Measurements from ENCODE around the gene TMEM250. TPM values are rescaled to one million over a fixed set of nuclear protein-coding genes. Genes with fewer than 3 reads are reported as not detected.

The TMEM250 gene
- total RNA-seq, 1 donor from 2014 or later = 37.4 TPM

GRCh38 chr9:136122425-136123383, 4.0 kb upstream of the TMEM250 start:
- H3K4me3 Mint-ChIP-seq = peak overlapping the region; percentile 81
- H3K27ac Mint-ChIP-seq (ENCODE audit: unreplicated experiment) = no peak overlapping the region
- no peaks in the 10 kb centered on the region for H3K36me3 Mint-ChIP-seq (ENCODE audit: low read depth)
- no peaks in the 10 kb centered on the region for H3K4me1 Mint-ChIP-seq
- H3K9me3 Mint-ChIP-seq = peaks cover 5% of the 10 kb centered on the region
- peak; percentile 97 for TF ChIP-seq CTCF (conservative IDR thresholded peaks at IDR 0.05)
- DNase-seq (ENCODE audit: low read depth, low spot score) = peak; percentile 85
- peaks cover 10% of the 10 kb centered on the region for H3K27me3 Mint-ChIP-seq (ENCODE audit: low read depth)

GRCh38 chr9:136121801-136122200, 3.1 kb upstream of the TMEM250 start:
- peak overlapping the region; percentile 81 for H3K4me3 Mint-ChIP-seq
- H3K9me3 Mint-ChIP-seq = peaks cover 5% of the 10 kb centered on the region

GRCh38 chr9:136120438-136120844, 1.8 kb upstream of the TMEM250 start:
- H3K4me3 Mint-ChIP-seq = peak overlapping the region; percentile 15
- peaks cover 6% of the 10 kb centered on the region for H3K27me3 Mint-ChIP-seq (ENCODE audit: low read depth)
- peaks cover 5% of the 10 kb centered on the region for H3K9me3 Mint-ChIP-seq
- no peak for TF ChIP-seq CTCF (conservative IDR thresholded peaks at IDR 0.05)
- no peaks in the 10 kb centered on the region for H3K4me1 Mint-ChIP-seq
- H3K27ac Mint-ChIP-seq (ENCODE audit: unreplicated experiment) = no peak overlapping the region
- no peaks in the 10 kb centered on the region for H3K36me3 Mint-ChIP-seq (ENCODE audit: low read depth)
- DNase-seq (ENCODE audit: low read depth, low spot score) = no peak

More at GRCh38 chr9:136121801-136122200, 3.1 kb upstream of the TMEM250 start:
- no peak for DNase-seq (ENCODE audit: low read depth, low spot score)
- H3K4me1 Mint-ChIP-seq = no peaks in the 10 kb centered on the region
- no peaks in the 10 kb centered on the region for H3K36me3 Mint-ChIP-seq (ENCODE audit: low read depth)
- peaks cover 6% of the 10 kb centered on the region for H3K27me3 Mint-ChIP-seq (ENCODE audit: low read depth)
- TF ChIP-seq CTCF (conservative IDR thresholded peaks at IDR 0.05) = no peak
- H3K27ac Mint-ChIP-seq (ENCODE audit: unreplicated experiment) = no peak overlapping the region

GRCh38 chr9:136119883-136120393, 1.3 kb upstream of the TMEM250 start:
- peaks cover 2% of the 10 kb centered on the region for H3K9me3 Mint-ChIP-seq
- DNase-seq (ENCODE audit: low read depth, low spot score) = no peak
- H3K4me3 Mint-ChIP-seq = peak overlapping the region; percentile 79
- H3K36me3 Mint-ChIP-seq (ENCODE audit: low read depth) = no peaks in the 10 kb centered on the region
- no peak overlapping the region for H3K27ac Mint-ChIP-seq (ENCODE audit: unreplicated experiment)
- TF ChIP-seq CTCF (conservative IDR thresholded peaks at IDR 0.05) = no peak
- peaks cover 5% of the 10 kb centered on the region for H3K27me3 Mint-ChIP-seq (ENCODE audit: low read depth)
- H3K4me1 Mint-ChIP-seq = no peaks in the 10 kb centered on the region

- Mint-ChIP-seq H3K27me3 (ENCODE audit: low read depth) (peaks cover 2% of the 10 kb centered on the region), H3K9me3 (no peaks in the 10 kb centered on the region), H3K36me3 (ENCODE audit: low read depth) (no peaks in the 10 kb centered on the region), H3K4me3 (peak overlapping the region; percentile 85), H3K4me1 (no peaks in the 10 kb centered on the region), H3K27ac (ENCODE audit: unreplicated experiment) (no peak overlapping the region)
- DNase-seq (ENCODE audit: low read depth, low spot score) = no peak
- TF ChIP-seq CTCF (conservative IDR thresholded peaks at IDR 0.05) = no peak
Measured at GRCh38 chr9:136119061-136119882, 597 bp upstream of the TMEM250 start.
